ENCODE measurements around the gene KMO.

Gene KMO

GRCh38 chr1:241641773-241642592, 109.8 kb downstream of the KMO start:
- H3K4me1 ChIP-seq (ENCODE audit: insufficient read depth, insufficient read length), result peaks cover 2% of the 10 kb centered on the region
- H3K36me3 ChIP-seq (ENCODE audit: insufficient read depth, insufficient read length, low read length), result peaks cover 11% of the 10 kb centered on the region
- no peaks in the 10 kb centered on the region for H3K27me3 ChIP-seq (ENCODE audit: insufficient read depth, insufficient read length)
- no peak overlapping the region for H3K9ac ChIP-seq (ENCODE audit: insufficient read length, low read depth)
- no peak overlapping the region for H3K4me3 ChIP-seq (ENCODE audit: insufficient read length, low read depth)
- DNase-seq (ENCODE audit: low read depth, low spot score), result no peak
- TF ChIP-seq SUZ12 (IDR thresholded peaks at IDR 0.05; ENCODE audit: extremely low read depth, insufficient read depth, insufficient read length), result no peak
- TF ChIP-seq YY1 (IDR thresholded peaks at IDR 0.05; ENCODE audit: insufficient read depth, insufficient read length), result no peak
- no peak for TF ChIP-seq ZNF274 (IDR thresholded peaks at IDR 0.05; ENCODE audit: low read depth, low read length)
- H3K9me3 ChIP-seq (ENCODE audit: insufficient read depth, low read length), result peaks cover 27% of the 10 kb centered on the region

GRCh38 chr1:241642593-241642944, 110.4 kb downstream of the KMO start:
- Histone ChIP-seq H3K4me1 (ENCODE audit: insufficient read depth, insufficient read length) (no peaks in the 10 kb centered on the region), H3K27me3 (ENCODE audit: insufficient read depth, insufficient read length) (no peaks in the 10 kb centered on the region), H3K9ac (ENCODE audit: insufficient read length, low read depth) (no peak overlapping the region), H3K36me3 (ENCODE audit: insufficient read depth, insufficient read length, low read length) (peaks cover 5% of the 10 kb centered on the region), H3K9me3 (ENCODE audit: insufficient read depth, low read length) (peaks cover 27% of the 10 kb centered on the region), H3K4me3 (ENCODE audit: insufficient read length, low read depth) (no peak overlapping the region)
- DNase-seq (ENCODE audit: low read depth, low spot score), result no peak
- TF ChIP-seq ZNF274 (IDR thresholded peaks at IDR 0.05; ENCODE audit: low read depth, low read length) (no peak), SUZ12 (IDR thresholded peaks at IDR 0.05; ENCODE audit: extremely low read depth, insufficient read depth, insufficient read length) (no peak), YY1 (IDR thresholded peaks at IDR 0.05; ENCODE audit: insufficient read depth, insufficient read length) (no peak)

DNA sequence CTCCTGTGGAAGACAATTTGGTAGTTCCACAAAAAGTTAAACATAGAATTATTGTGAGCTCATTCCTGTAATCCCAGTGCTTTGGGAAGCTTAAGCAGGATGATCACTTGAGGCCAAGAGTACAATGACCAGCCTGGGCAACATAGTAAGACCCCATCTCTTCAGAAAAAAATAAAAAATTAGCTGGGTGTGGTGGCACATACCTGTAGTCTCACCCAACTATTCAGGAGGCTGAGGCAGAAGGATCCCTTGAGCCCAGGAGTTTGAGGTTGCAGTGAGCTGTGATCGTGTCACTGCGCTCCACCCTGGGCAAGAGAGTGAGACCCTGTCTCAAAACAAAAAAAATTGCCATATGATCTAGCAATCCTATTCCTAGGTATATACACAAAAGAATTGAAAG, 112.1 kb downstream of the KMO start:
- no peak for TF ChIP-seq ZNF274 (IDR thresholded peaks at IDR 0.05; ENCODE audit: low read depth, low read length)
- TF ChIP-seq YY1 (IDR thresholded peaks at IDR 0.05; ENCODE audit: insufficient read depth, insufficient read length), result no peak
- no peak for TF ChIP-seq SUZ12 (IDR thresholded peaks at IDR 0.05; ENCODE audit: extremely low read depth, insufficient read depth, insufficient read length)
- H3K9me3 ChIP-seq (ENCODE audit: insufficient read depth, low read length), result peaks cover 31% of the 10 kb centered on the region

GRCh38 chr1:241645199-241645598, 113.0 kb downstream of the KMO start:
- H3K27me3 ChIP-seq (ENCODE audit: insufficient read depth, insufficient read length), result no peaks in the 10 kb centered on the region
- H3K9ac ChIP-seq (ENCODE audit: insufficient read length, low read depth), result no peak overlapping the region
- no peaks in the 10 kb centered on the region for H3K4me1 ChIP-seq (ENCODE audit: insufficient read depth, insufficient read length)
- no peak for DNase-seq (ENCODE audit: low read depth, low spot score)
- peaks cover 32% of the 10 kb centered on the region for H3K9me3 ChIP-seq (ENCODE audit: insufficient read depth, low read length)
- TF ChIP-seq SUZ12 (IDR thresholded peaks at IDR 0.05; ENCODE audit: extremely low read depth, insufficient read depth, insufficient read length), result no peak
- no peak for TF ChIP-seq YY1 (IDR thresholded peaks at IDR 0.05; ENCODE audit: insufficient read depth, insufficient read length)
- TF ChIP-seq ZNF274 (IDR thresholded peaks at IDR 0.05; ENCODE audit: low read depth, low read length), result no peak
- H3K4me3 ChIP-seq (ENCODE audit: insufficient read length, low read depth), result no peak overlapping the region
- no peaks in the 10 kb centered on the region for H3K36me3 ChIP-seq (ENCODE audit: insufficient read depth, insufficient read length, low read length)

More for the DNA sequence above, 112.1 kb downstream of the KMO start:
- H3K4me3 ChIP-seq (ENCODE audit: insufficient read length, low read depth), result no peak overlapping the region
- no peak for DNase-seq (ENCODE audit: low read depth, low spot score)
- H3K36me3 ChIP-seq (ENCODE audit: insufficient read depth, insufficient read length, low read length), result no peaks in the 10 kb centered on the region
- no peaks in the 10 kb centered on the region for H3K27me3 ChIP-seq (ENCODE audit: insufficient read depth, insufficient read length)
- H3K4me1 ChIP-seq (ENCODE audit: insufficient read depth, insufficient read length), result no peaks in the 10 kb centered on the region
- no peak overlapping the region for H3K9ac ChIP-seq (ENCODE audit: insufficient read length, low read depth)

Measured in NT2/D1 (cell line).